HG02885 (cell line): ENCODE results near the gene DLD.
A peak's percentile ranks its signal among the peaks of the same experiment; 100 is the strongest.
"Not testable (repeated sequence)": the region's sequence is repeated elsewhere in the genome, so short reads cannot be mapped to it uniquely, and the experiment has no call there.

Source experiments
- ATAC-seq: cut with Tn5 transposase; IDR thresholded peaks from one replicate; pipeline ENCODE4 v1.9.1; 2021; ENCODE audit warnings: mild to moderate bottlenecking; ENCODE audit not compliant: unreplicated experiment, poor library complexity

DLD gene

GRCh38 chr7:107870427-107871000 is 20.5 kb upstream of the DLD start:
- ATAC-seq, result no peak

- no peak for ATAC-seq
Observed at GRCh38 chr7:107874111-107874510, 16.9 kb upstream of the DLD start.

GRCh38 chr7:107874605-107875446 is 16.2 kb upstream of the DLD start:
- ATAC-seq, result peak; percentile 78

- ATAC-seq, result no peak
Observed at GRCh38 chr7:107876916-107877315, 14.1 kb upstream of the DLD start.

GRCh38 chr7:107877731-107878382 is 13.1 kb upstream of the DLD start:
- ATAC-seq, result no peak

GRCh38 chr7:107878636-107879035 is 12.3 kb upstream of the DLD start:
- ATAC-seq, result no peak

GRCh38 chr7:107879400-107880035 is 11.5 kb upstream of the DLD start:
- ATAC-seq, result peak; percentile 76

- no peak for ATAC-seq
Observed at GRCh38 chr7:107882766-107883165, 8.2 kb upstream of the DLD start.

GRCh38 chr7:107884066-107884818 is 6.7 kb upstream of the DLD start:
- no peak for ATAC-seq

GRCh38 chr7:107887827-107888226 is 3.2 kb upstream of the DLD start:
- not testable (repeated sequence) for ATAC-seq

GRCh38 chr7:107889992-107890391 is 991 bp upstream of the DLD start:
- no peak for ATAC-seq

GRCh38 chr7:107890493-107890961 is 456 bp upstream of the DLD start:
- ATAC-seq, result peak; percentile 3

GRCh38 chr7:107891636-107892366 is 818 bp downstream of the DLD start:
- peak; percentile 13 for ATAC-seq

GRCh38 chr7:107892367-107892741 is 1.4 kb downstream of the DLD start:
- not testable (repeated sequence) for ATAC-seq

GRCh38 chr7:107898997-107899594 is 8.1 kb downstream of the DLD start:
- ATAC-seq, result no peak

GRCh38 chr7:107900496-107901015 is 9.6 kb downstream of the DLD start:
- no peak for ATAC-seq

GRCh38 chr7:107902381-107902780 is 11.4 kb downstream of the DLD start:
- no peak for ATAC-seq

GRCh38 chr7:107907790-107908189 is 16.8 kb downstream of the DLD start:
- ATAC-seq, result no peak

GRCh38 chr7:107909445-107909844 is 18.5 kb downstream of the DLD start:
- no peak for ATAC-seq
